ENCODE data around the gene MIF. TPM values are rescaled to one million over a fixed set of nuclear protein-coding genes. Genes with fewer than 3 reads are reported as not detected.
A peak's percentile ranks its signal among the peaks of the same experiment; 100 is the strongest.
"Not testable (repeated sequence)": the region's sequence is repeated elsewhere in the genome, so short reads cannot be mapped to it uniquely, and the experiment has no call there.

The MIF gene
- total RNA-seq, 1 donor from 2014 or later: 570 TPM

- H3K36me3 Mint-ChIP-seq: peaks cover 20% of the 10 kb centered on the region
- no peak overlapping the region for H3K27ac Mint-ChIP-seq
- TF ChIP-seq CTCF (conservative IDR thresholded peaks at IDR 0.05): no peak
- peaks cover 5% of the 10 kb centered on the region for H3K9me3 Mint-ChIP-seq
- H3K4me1 Mint-ChIP-seq (ENCODE audit: unreplicated experiment): no peaks in the 10 kb centered on the region
- no peak overlapping the region for H3K4me3 Mint-ChIP-seq
- DNase-seq (ENCODE audit: extremely low spot score, unreplicated experiment): no peak
- H3K27me3 Mint-ChIP-seq: no peaks in the 10 kb centered on the region
Observed at GRCh38 chr22:23901600-23901999, 7.4 kb downstream of the MIF start.

- no peak for TF ChIP-seq CTCF (conservative IDR thresholded peaks at IDR 0.05)
- no peaks in the 10 kb centered on the region for H3K27me3 Mint-ChIP-seq
- no peak for DNase-seq (ENCODE audit: extremely low spot score, unreplicated experiment)
- H3K27ac Mint-ChIP-seq: peak overlapping the region; percentile 52
- H3K9me3 Mint-ChIP-seq: peaks cover 5% of the 10 kb centered on the region
- H3K36me3 Mint-ChIP-seq: peaks cover 16% of the 10 kb centered on the region
- H3K4me3 Mint-ChIP-seq: no peak overlapping the region
- H3K4me1 Mint-ChIP-seq (ENCODE audit: unreplicated experiment): no peaks in the 10 kb centered on the region
Observed at GRCh38 chr22:23903328-23903971, 9.3 kb downstream of the MIF start.

- DNase-seq (ENCODE audit: extremely low spot score, unreplicated experiment): no peak
- no peak for TF ChIP-seq CTCF (conservative IDR thresholded peaks at IDR 0.05)
- Mint-ChIP-seq H3K36me3 (peaks cover 10% of the 10 kb centered on the region), H3K27ac (no peak overlapping the region), H3K4me1 (ENCODE audit: unreplicated experiment) (no peaks in the 10 kb centered on the region), H3K4me3 (no peak overlapping the region), H3K27me3 (no peaks in the 10 kb centered on the region), H3K9me3 (peaks cover 5% of the 10 kb centered on the region)
Observed at GRCh38 chr22:23904573-23905254, 10.5 kb downstream of the MIF start.

GRCh38 chr22:23906641-23907040, 12.5 kb downstream of the MIF start:
- DNase-seq (ENCODE audit: extremely low spot score, unreplicated experiment): no peak
- no peak overlapping the region for H3K4me3 Mint-ChIP-seq
- H3K4me1 Mint-ChIP-seq (ENCODE audit: unreplicated experiment): no peaks in the 10 kb centered on the region
- no peak for TF ChIP-seq CTCF (conservative IDR thresholded peaks at IDR 0.05)
- H3K9me3 Mint-ChIP-seq: no peaks in the 10 kb centered on the region
- no peak overlapping the region for H3K27ac Mint-ChIP-seq
- no peaks in the 10 kb centered on the region for H3K27me3 Mint-ChIP-seq
- H3K36me3 Mint-ChIP-seq: peaks cover 3% of the 10 kb centered on the region

- H3K27ac Mint-ChIP-seq; DNase-seq (ENCODE audit: extremely low spot score, unreplicated experiment); H3K9me3 Mint-ChIP-seq; H3K36me3 Mint-ChIP-seq; H3K4me1 Mint-ChIP-seq (ENCODE audit: unreplicated experiment); H3K27me3 Mint-ChIP-seq; H3K4me3 Mint-ChIP-seq: not testable (repeated sequence)
Observed at GRCh38 chr22:23907423-23907822, 13.2 kb downstream of the MIF start.

- Mint-ChIP-seq H3K36me3 (peaks cover 7% of the 10 kb centered on the region), H3K4me3 (no peak overlapping the region), H3K27ac (peak overlapping the region; percentile 72), H3K27me3 (no peaks in the 10 kb centered on the region), H3K4me1 (ENCODE audit: unreplicated experiment) (peaks cover 10% of the 10 kb centered on the region), H3K9me3 (peaks cover 4% of the 10 kb centered on the region)
- no peak for TF ChIP-seq CTCF (conservative IDR thresholded peaks at IDR 0.05)
- DNase-seq (ENCODE audit: extremely low spot score, unreplicated experiment): no peak
Observed at GRCh38 chr22:23908587-23909205, 14.5 kb downstream of the MIF start.

All from type B pancreatic cell (in vitro differentiated cells).